WTC11 (cell line): Measurements from ENCODE around the gene MGRN1. TPM values are rescaled to one million over a fixed set of nuclear protein-coding genes. Genes with fewer than 3 reads are reported as not detected.

ENCODE experiments used
- ATAC-seq: fragments of 200-7000 bp; cut with Tn5 transposase; 2 replicates; pipeline ENCODE4 v1.10.0; 2021; ENCODE audit warnings: mild to moderate bottlenecking, moderate library complexity
- CTCF ChIA-PET: fragments of 300-600 bp; sonication (Branson Sonifier 250); formaldehyde crosslinking; loops from one replicate; lab custom pipeline; 2021; ENCODE audit warnings: antibody characterized with exemption; lab: Charles Lee
- POLR2A ChIA-PET: fragments of 350-600 bp; sonication (Branson Sonifier 250); formaldehyde crosslinking; loops from one replicate; lab custom pipeline; 2021; ENCODE audit warnings: antibody characterized with exemption; lab: Charles Lee
- DNase-seq: peaks from one replicate; pipeline ENCODE4 v3.0.0; 2021; ENCODE audit warnings: low spot score
- H3K27ac Mint-ChIP-seq: 2 replicates; pipeline ENCODE4 v1.8.0; 2021; ENCODE audit warnings: mixed read lengths
- H3K27me3 Mint-ChIP-seq: 2 replicates; pipeline ENCODE4 v1.8.0; 2021; ENCODE audit warnings: low read depth, mild to moderate bottlenecking, moderate library complexity, mixed read lengths
- H3K36me3 Mint-ChIP-seq: 2 replicates; pipeline ENCODE4 v1.8.0; 2021; ENCODE audit warnings: mixed read lengths
- H3K4me1 Mint-ChIP-seq: 2 replicates; pipeline ENCODE4 v1.8.0; 2022; ENCODE audit warnings: mixed read lengths
- H3K4me3 Mint-ChIP-seq: 2 replicates; pipeline ENCODE4 v1.8.0; 2021; ENCODE audit warnings: mild to moderate bottlenecking, moderate library complexity, mixed read lengths
- H3K9me3 Mint-ChIP-seq: 2 replicates; pipeline ENCODE4 v1.8.0; 2021; ENCODE audit warnings: mixed read lengths
- ATF1 ChIP-seq: sonication (generic); formaldehyde crosslinking; IDR thresholded peaks from 2 replicates; pipeline ENCODE4 v1.8.1; 2023; ENCODE audit warnings: mild to moderate bottlenecking, moderate library complexity, missing genetic modification reagents
- ELF4 ChIP-seq: sonication (generic); formaldehyde crosslinking; IDR thresholded peaks from 2 replicates; pipeline ENCODE4 v1.8.1; 2022; ENCODE audit warnings: low read depth, mild to moderate bottlenecking, moderate library complexity, missing genetic modification reagents
- EMX1 ChIP-seq: fragments of 250-450 bp; sonication (Bioruptor Pico); IDR thresholded peaks from 2 replicates; pipeline ENCODE4 v1.8.0; 2021; ENCODE audit warnings: mild to moderate bottlenecking
- FOXK1 ChIP-seq: sonication (generic); formaldehyde crosslinking; IDR thresholded peaks from 2 replicates; pipeline ENCODE4 v1.8.0; 2022; ENCODE audit warnings: mild to moderate bottlenecking, moderate library complexity, missing genetic modification reagents
- NR3C1 ChIP-seq: sonication (generic); formaldehyde crosslinking; conservative IDR thresholded peaks from 2 replicates; pipeline ENCODE4 v1.8.1; 2023; ENCODE audit warnings: low read depth, mild to moderate bottlenecking, missing genetic modification reagents
- SMAD4 ChIP-seq: sonication (generic); formaldehyde crosslinking; IDR thresholded peaks from 2 replicates; pipeline ENCODE4 v1.8.0; 2022; ENCODE audit warnings: mild to moderate bottlenecking, missing genetic modification reagents
- TCF7 ChIP-seq: sonication (generic); formaldehyde crosslinking; IDR thresholded peaks from 2 replicates; pipeline ENCODE4 v1.8.0; 2022; ENCODE audit warnings: mild to moderate bottlenecking, low read depth, missing genetic modification reagents, moderate library complexity
- ZBTB21 ChIP-seq: sonication (generic); formaldehyde crosslinking; IDR thresholded peaks from 2 replicates; pipeline ENCODE4 v1.8.1; 2023; ENCODE audit warnings: mild to moderate bottlenecking, missing genetic modification reagents, borderline replicate concordance
- ZNF232 ChIP-seq: sonication (generic); formaldehyde crosslinking; IDR thresholded peaks from 2 replicates; pipeline ENCODE4 v1.8.0; 2022; ENCODE audit warnings: mild to moderate bottlenecking, missing genetic modification reagents
- ZNF317 ChIP-seq: sonication (generic); formaldehyde crosslinking; IDR thresholded peaks from 2 replicates; pipeline ENCODE4 v1.8.1; 2023; ENCODE audit warnings: low read depth, mild to moderate bottlenecking, moderate library complexity, missing genetic modification reagents, borderline replicate concordance
- ZNF416 ChIP-seq: fragments of 250-450 bp; sonication (Bioruptor Pico); IDR thresholded peaks from 2 replicates; pipeline ENCODE4 v1.9.0; 2021; ENCODE audit warnings: mild to moderate bottlenecking, inconsistent platforms
- total RNA-seq: library from RNA; stranded (reverse); gene quantifications from 3 replicates; pipeline ENCODE4 v1.2.3, GENCODE V29; 2021
- TF ChIP-seq, protein P1 (sequence below): fragments of 250-450 bp; sonication (Bioruptor Pico); IDR thresholded peaks from 2 replicates; pipeline ENCODE4 v2.1.2; 2022; ENCODE audit warnings: mild to moderate bottlenecking, moderate library complexity
- TF ChIP-seq, protein P2 (sequence below): sonication (generic); formaldehyde crosslinking; IDR thresholded peaks from 2 replicates; pipeline ENCODE4 v1.8.0; 2022; ENCODE audit warnings: mild to moderate bottlenecking, missing genetic modification reagents
- TF ChIP-seq, protein P3 (sequence below): sonication (generic); formaldehyde crosslinking; conservative IDR thresholded peaks from 2 replicates; pipeline ENCODE4 v1.8.1; 2023; ENCODE audit warnings: mild to moderate bottlenecking, low read depth, missing genetic modification reagents, moderate library complexity
- TF ChIP-seq, protein P4 (sequence below): sonication (generic); formaldehyde crosslinking; IDR thresholded peaks from 2 replicates; pipeline ENCODE4 v1.8.1; 2023; ENCODE audit warnings: mild to moderate bottlenecking, missing genetic modification reagents, moderate library complexity
- TF ChIP-seq, protein P5 (sequence below): sonication (generic); formaldehyde crosslinking; IDR thresholded peaks from 2 replicates; pipeline ENCODE4 v1.8.1; 2022; ENCODE audit warnings: low read depth, missing genetic modification reagents, borderline replicate concordance
- TF ChIP-seq, protein P6 (sequence below): fragments of 250-450 bp; sonication (Bioruptor Pico); IDR thresholded peaks from 2 replicates; pipeline ENCODE4 v1.9.0; 2021; ENCODE audit warnings: mild to moderate bottlenecking, borderline replicate concordance

The MGRN1 gene
- total RNA-seq, 1 experiment from 2014 or later, result 88.8 TPM

DNA sequence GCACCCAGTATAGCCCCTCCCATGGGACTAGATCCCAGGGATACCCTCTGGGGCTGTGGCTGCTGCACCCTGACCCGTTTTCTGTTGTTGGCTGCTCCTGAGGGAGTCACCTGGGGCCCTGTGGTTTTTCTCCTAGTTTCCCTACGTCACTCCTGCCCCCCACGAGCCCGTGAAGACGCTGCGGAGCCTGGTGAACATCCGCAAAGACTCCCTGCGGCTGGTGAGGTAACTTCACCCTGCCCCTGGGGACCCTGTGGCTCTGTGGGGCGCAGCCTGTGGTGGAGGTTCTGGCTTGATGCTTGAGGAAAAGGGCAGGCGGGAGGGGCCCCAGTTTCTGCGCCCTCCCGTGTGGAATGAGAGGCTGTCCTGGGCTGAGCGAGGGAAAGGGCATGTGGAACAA is 27.2 kb downstream of the MGRN1 start:
- DNase-seq (no peak), ATAC-seq (no peak)
- ChIA-PET CTCF (interaction anchor here (1.9 to 2.8 kb wide), 3 partner anchors 43 to 134 kb away, joined by 10 to 15 read pairs (median 14); partner anchors contain the start of genes ANKS3, DNAAF8 and NUDT16L1), POLR2A (no interaction called here)
- Mint-ChIP-seq H3K27ac (no peak overlapping the region), H3K27me3 (no peaks in the 10 kb centered on the region; the same call in 1 of the 2 replicates), H3K4me1 (no peaks in the 10 kb centered on the region), H3K36me3 (peaks cover 21% of the 10 kb centered on the region), H3K4me3 (no peak overlapping the region), H3K9me3 (no peaks in the 10 kb centered on the region)
- TF ChIP-seq SMAD4 (no peak), ZNF317 (no peak), ZNF232 (no peak)
- TF ChIP-seq, protein P1, sequence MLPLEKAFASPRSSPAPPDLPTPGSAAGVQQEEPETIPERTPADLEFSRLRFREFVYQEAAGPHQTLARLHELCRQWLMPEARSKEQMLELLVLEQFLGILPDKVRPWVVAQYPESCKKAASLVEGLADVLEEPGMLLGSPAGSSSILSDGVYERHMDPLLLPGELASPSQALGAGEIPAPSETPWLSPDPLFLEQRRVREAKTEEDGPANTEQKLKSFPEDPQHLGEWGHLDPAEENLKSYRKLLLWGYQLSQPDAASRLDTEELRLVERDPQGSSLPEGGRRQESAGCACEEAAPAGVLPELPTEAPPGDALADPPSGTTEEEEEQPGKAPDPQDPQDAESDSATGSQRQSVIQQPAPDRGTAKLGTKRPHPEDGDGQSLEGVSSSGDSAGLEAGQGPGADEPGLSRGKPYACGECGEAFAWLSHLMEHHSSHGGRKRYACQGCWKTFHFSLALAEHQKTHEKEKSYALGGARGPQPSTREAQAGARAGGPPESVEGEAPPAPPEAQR (CRISPR knock-in tag), result no peak

DNA sequence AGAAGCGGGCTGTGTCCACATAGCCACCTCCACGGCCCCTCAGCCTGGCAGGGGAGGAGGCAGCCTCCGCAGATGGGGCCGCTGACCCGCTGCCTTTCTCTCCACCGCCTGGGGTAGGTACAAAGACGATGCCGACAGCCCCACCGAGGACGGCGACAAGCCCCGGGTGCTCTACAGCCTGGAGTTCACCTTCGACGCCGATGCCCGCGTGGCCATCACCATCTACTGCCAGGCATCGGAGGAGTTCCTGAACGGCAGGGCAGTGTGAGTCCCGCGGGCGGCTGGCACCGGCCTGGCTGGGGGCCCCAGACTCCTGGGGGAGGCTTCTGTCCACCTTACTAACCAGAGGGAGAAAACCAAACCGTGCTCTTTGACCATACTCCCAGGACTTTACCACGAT is 27.9 kb downstream of the MGRN1 start:
- Mint-ChIP-seq H3K27ac (no peak overlapping the region), H3K4me1 (no peaks in the 10 kb centered on the region), H3K9me3 (no peaks in the 10 kb centered on the region), H3K27me3 (no peaks in the 10 kb centered on the region; the same call in 1 of the 2 replicates), H3K4me3 (no peak overlapping the region), H3K36me3 (peaks cover 21% of the 10 kb centered on the region)
- ChIA-PET CTCF (interaction anchor here (1.2 kb wide), 1 partner anchor 11 kb away, joined by 3 read pairs; no protein-coding TSS in a partner anchor), POLR2A (no interaction called here)
- no peak for DNase-seq
- ATAC-seq, result no peak
- no peak for TF ChIP-seq ZBTB21 (CRISPR knock-in tag)
- TF ChIP-seq EMX1 (CRISPR knock-in tag), result no peak
- TF ChIP-seq, protein P2, sequence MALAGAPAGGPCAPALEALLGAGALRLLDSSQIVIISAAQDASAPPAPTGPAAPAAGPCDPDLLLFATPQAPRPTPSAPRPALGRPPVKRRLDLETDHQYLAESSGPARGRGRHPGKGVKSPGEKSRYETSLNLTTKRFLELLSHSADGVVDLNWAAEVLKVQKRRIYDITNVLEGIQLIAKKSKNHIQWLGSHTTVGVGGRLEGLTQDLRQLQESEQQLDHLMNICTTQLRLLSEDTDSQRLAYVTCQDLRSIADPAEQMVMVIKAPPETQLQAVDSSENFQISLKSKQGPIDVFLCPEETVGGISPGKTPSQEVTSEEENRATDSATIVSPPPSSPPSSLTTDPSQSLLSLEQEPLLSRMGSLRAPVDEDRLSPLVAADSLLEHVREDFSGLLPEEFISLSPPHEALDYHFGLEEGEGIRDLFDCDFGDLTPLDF (CRISPR knock-in tag), result no peak
- no peak for TF ChIP-seq ATF1 (CRISPR knock-in tag)
- TF ChIP-seq, protein P3, sequence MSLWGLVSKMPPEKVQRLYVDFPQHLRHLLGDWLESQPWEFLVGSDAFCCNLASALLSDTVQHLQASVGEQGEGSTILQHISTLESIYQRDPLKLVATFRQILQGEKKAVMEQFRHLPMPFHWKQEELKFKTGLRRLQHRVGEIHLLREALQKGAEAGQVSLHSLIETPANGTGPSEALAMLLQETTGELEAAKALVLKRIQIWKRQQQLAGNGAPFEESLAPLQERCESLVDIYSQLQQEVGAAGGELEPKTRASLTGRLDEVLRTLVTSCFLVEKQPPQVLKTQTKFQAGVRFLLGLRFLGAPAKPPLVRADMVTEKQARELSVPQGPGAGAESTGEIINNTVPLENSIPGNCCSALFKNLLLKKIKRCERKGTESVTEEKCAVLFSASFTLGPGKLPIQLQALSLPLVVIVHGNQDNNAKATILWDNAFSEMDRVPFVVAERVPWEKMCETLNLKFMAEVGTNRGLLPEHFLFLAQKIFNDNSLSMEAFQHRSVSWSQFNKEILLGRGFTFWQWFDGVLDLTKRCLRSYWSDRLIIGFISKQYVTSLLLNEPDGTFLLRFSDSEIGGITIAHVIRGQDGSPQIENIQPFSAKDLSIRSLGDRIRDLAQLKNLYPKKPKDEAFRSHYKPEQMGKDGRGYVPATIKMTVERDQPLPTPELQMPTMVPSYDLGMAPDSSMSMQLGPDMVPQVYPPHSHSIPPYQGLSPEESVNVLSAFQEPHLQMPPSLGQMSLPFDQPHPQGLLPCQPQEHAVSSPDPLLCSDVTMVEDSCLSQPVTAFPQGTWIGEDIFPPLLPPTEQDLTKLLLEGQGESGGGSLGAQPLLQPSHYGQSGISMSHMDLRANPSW (CRISPR knock-in tag), result no peak
- TF ChIP-seq, protein P4, sequence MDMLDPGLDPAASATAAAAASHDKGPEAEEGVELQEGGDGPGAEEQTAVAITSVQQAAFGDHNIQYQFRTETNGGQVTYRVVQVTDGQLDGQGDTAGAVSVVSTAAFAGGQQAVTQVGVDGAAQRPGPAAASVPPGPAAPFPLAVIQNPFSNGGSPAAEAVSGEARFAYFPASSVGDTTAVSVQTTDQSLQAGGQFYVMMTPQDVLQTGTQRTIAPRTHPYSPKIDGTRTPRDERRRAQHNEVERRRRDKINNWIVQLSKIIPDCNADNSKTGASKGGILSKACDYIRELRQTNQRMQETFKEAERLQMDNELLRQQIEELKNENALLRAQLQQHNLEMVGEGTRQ, result no peak
- no peak for TF ChIP-seq ZNF416 (CRISPR knock-in tag)
- TF ChIP-seq ELF4 (CRISPR knock-in tag), result no peak

DNA sequence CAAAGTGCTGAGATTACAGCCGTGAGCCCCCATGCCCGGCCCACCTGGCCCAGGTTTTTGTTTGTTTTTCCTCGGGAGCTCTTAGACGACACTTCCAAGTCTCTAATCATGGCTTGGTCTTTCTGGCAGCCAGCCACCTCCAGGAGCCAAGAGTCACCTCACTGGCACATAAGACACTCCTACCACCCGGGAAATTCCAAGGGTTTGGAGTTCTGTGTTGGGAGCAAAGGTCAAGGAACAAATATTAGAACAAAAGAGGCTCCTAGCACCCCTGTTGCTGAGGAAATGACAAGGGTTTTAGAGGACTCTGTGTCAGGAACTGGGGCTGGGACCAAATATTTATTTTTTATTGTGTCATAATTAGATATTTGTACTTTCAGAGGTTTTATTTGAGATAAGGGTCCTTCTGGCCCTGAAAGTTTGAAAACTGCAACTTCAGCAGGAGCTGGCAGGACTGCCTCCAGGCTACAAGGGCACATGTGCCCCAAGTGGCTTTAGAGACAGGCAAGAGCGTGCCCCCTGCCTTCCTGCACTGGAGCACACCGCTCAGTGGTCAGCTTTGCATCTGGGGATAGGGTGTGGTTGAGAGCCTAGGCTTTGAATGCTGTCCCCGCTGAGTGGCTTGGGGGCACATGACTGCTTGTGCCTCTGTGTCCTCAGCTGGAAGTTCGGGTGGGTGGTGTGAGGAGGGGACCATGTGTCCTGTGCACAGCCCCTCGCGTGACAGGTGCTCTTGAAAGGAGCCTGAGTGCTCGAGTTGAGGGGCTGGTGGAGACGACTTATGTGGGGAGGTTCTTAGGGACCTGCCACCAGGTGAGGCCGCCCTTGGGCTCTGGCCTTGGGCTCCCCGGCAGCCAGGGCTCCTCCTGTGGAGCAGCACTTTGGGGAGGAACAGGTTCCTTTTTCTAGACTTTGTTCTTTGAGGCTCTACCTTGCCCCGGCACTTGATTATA is 29.7 kb downstream of the MGRN1 start:
- Mint-ChIP-seq H3K27me3 (no peaks in the 10 kb centered on the region), H3K4me1 (no peaks in the 10 kb centered on the region), H3K4me3 (no peak overlapping the region), H3K36me3 (peaks cover 25% of the 10 kb centered on the region), H3K9me3 (no peaks in the 10 kb centered on the region), H3K27ac (0 out of 2 replicates have a peak overlapping the region, but pooled peaks have one; percentile 23)
- no peak for ATAC-seq
- POLR2A ChIA-PET, result no interaction called here
- no peak for DNase-seq
- CTCF ChIA-PET, result interaction anchor here (1.2 to 1.5 kb wide), 2 partner anchors 9 to 29 kb away, joined by 3 to 5 read pairs; no protein-coding TSS in a partner anchor
- TF ChIP-seq FOXK1 (CRISPR knock-in tag), result no peak
- no peak for TF ChIP-seq NR3C1 (CRISPR knock-in tag)
- TF ChIP-seq, protein P5, sequence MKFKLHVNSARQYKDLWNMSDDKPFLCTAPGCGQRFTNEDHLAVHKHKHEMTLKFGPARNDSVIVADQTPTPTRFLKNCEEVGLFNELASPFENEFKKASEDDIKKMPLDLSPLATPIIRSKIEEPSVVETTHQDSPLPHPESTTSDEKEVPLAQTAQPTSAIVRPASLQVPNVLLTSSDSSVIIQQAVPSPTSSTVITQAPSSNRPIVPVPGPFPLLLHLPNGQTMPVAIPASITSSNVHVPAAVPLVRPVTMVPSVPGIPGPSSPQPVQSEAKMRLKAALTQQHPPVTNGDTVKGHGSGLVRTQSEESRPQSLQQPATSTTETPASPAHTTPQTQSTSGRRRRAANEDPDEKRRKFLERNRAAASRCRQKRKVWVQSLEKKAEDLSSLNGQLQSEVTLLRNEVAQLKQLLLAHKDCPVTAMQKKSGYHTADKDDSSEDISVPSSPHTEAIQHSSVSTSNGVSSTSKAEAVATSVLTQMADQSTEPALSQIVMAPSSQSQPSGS (CRISPR knock-in tag), result no peak
- no peak for TF ChIP-seq TCF7 (CRISPR knock-in tag)
- TF ChIP-seq, protein P6, sequence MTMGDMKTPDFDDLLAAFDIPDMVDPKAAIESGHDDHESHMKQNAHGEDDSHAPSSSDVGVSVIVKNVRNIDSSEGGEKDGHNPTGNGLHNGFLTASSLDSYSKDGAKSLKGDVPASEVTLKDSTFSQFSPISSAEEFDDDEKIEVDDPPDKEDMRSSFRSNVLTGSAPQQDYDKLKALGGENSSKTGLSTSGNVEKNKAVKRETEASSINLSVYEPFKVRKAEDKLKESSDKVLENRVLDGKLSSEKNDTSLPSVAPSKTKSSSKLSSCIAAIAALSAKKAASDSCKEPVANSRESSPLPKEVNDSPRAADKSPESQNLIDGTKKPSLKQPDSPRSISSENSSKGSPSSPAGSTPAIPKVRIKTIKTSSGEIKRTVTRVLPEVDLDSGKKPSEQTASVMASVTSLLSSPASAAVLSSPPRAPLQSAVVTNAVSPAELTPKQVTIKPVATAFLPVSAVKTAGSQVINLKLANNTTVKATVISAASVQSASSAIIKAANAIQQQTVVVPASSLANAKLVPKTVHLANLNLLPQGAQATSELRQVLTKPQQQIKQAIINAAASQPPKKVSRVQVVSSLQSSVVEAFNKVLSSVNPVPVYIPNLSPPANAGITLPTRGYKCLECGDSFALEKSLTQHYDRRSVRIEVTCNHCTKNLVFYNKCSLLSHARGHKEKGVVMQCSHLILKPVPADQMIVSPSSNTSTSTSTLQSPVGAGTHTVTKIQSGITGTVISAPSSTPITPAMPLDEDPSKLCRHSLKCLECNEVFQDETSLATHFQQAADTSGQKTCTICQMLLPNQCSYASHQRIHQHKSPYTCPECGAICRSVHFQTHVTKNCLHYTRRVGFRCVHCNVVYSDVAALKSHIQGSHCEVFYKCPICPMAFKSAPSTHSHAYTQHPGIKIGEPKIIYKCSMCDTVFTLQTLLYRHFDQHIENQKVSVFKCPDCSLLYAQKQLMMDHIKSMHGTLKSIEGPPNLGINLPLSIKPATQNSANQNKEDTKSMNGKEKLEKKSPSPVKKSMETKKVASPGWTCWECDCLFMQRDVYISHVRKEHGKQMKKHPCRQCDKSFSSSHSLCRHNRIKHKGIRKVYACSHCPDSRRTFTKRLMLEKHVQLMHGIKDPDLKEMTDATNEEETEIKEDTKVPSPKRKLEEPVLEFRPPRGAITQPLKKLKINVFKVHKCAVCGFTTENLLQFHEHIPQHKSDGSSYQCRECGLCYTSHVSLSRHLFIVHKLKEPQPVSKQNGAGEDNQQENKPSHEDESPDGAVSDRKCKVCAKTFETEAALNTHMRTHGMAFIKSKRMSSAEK (CRISPR knock-in tag), result no peak
